ENCODE data around the gene TRAPPC11. TPM values are rescaled to one million over a fixed set of nuclear protein-coding genes. Genes with fewer than 3 reads are reported as not detected.

The TRAPPC11 gene
- total RNA-seq, 1 experiment from 2014 or later: 15.6 TPM

DNA sequence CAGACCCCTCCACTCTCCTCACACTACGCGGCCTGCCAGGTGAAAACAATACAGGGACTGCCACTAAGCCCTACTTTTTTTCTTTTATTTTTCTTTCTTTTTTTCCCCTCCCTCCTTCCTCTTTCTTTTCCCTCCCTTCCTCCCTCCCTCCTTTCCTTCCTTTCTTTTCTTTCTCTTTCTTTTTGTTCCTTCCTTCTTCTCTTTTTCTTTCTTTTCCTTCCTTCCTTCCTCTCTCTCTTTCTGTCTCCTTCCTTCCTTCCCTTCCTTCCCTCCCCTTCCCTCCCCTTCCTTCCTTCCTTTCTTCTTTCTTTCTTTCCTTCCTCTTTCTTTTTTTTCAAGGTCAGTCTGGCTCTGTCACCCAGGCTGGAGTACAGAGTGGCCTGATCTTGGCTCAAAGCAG, 42.0 kb upstream of the TRAPPC11 start:
- no peaks in the 10 kb centered on the region for H3K79me2 ChIP-seq (ENCODE audit: insufficient read depth, low read length)
- intact Hi-C loops (cut with micrococcal nuclease): no loop called here
- H3K27ac ChIP-seq (ENCODE audit: low read depth, low read length): no peak overlapping the region
- ChIA-PET CTCF (no interaction called here), POLR2A (no interaction called here), RAD21 (ENCODE audit: low non-redundant PET in 1 of 2, low total read pairs in 2 of 2, uncharacterized antibody in 2 of 2, unreplicated experiment in 2 of 2) (no interaction called here)
- H2AFZ ChIP-seq (ENCODE audit: low read depth, low read length, poor library complexity, severe bottlenecking): no peak overlapping the region
- no peak overlapping the region for H3K4me3 ChIP-seq (replicated peaks in 1 of 2; ENCODE audit: low read depth in 1 of 2, low read length in 2 of 2)
- H4K20me1 ChIP-seq (ENCODE audit: insufficient read depth): no peaks in the 10 kb centered on the region
- ATAC-seq: no peak
- H3K4me2 ChIP-seq (ENCODE audit: low read length): no peak overlapping the region
- DNase-seq (ENCODE audit: low read depth, low spot score): no peak
- H3K9ac ChIP-seq (ENCODE audit: low read length): no peak overlapping the region
- no peaks in the 10 kb centered on the region for H3K9me2 ChIP-seq (ENCODE audit: insufficient read depth)
- H3K4me1 ChIP-seq (ENCODE audit: control insufficient read depth in 1 of 2, insufficient read depth in 2 of 2, low read length in 2 of 2): no peaks in the 10 kb centered on the region
- BruUV-seq (replicated peaks): no TSS peak
- no peaks in the 10 kb centered on the region for H3K36me3 ChIP-seq (ENCODE audit: control insufficient read depth in 1 of 2, insufficient read depth in 2 of 2, low read length in 2 of 2)
- TF ChIP-seq POLR2AphosphoS5 (IDR thresholded peaks at IDR 0.05; ENCODE audit: low read depth, low read length): no peak
- no peak for TF ChIP-seq CEBPB (IDR thresholded peaks at IDR 0.05; ENCODE audit: low read depth)
- TF ChIP-seq, protein P1, sequence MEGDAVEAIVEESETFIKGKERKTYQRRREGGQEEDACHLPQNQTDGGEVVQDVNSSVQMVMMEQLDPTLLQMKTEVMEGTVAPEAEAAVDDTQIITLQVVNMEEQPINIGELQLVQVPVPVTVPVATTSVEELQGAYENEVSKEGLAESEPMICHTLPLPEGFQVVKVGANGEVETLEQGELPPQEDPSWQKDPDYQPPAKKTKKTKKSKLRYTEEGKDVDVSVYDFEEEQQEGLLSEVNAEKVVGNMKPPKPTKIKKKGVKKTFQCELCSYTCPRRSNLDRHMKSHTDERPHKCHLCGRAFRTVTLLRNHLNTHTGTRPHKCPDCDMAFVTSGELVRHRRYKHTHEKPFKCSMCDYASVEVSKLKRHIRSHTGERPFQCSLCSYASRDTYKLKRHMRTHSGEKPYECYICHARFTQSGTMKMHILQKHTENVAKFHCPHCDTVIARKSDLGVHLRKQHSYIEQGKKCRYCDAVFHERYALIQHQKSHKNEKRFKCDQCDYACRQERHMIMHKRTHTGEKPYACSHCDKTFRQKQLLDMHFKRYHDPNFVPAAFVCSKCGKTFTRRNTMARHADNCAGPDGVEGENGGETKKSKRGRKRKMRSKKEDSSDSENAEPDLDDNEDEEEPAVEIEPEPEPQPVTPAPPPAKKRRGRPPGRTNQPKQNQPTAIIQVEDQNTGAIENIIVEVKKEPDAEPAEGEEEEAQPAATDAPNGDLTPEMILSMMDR (IDR thresholded peaks at IDR 0.05 in 2 of 3, conservative IDR thresholded peaks at IDR 0.05 in 1 of 3; ENCODE audit: borderline replicate concordance in 1 of 3, insufficient read depth in 1 of 3, low read depth in 2 of 3, low read length in 2 of 3): no peak
- no peak for TF ChIP-seq RAD21 (IDR thresholded peaks at IDR 0.05; ENCODE audit: low read depth)
- no peak for TF ChIP-seq EZH2phosphoT487 (IDR thresholded peaks at IDR 0.05; ENCODE audit: borderline replicate concordance)
- TF ChIP-seq ELF1 (IDR thresholded peaks at IDR 0.05; ENCODE audit: borderline replicate concordance, low read depth): no peak
- TF ChIP-seq, protein P2, sequence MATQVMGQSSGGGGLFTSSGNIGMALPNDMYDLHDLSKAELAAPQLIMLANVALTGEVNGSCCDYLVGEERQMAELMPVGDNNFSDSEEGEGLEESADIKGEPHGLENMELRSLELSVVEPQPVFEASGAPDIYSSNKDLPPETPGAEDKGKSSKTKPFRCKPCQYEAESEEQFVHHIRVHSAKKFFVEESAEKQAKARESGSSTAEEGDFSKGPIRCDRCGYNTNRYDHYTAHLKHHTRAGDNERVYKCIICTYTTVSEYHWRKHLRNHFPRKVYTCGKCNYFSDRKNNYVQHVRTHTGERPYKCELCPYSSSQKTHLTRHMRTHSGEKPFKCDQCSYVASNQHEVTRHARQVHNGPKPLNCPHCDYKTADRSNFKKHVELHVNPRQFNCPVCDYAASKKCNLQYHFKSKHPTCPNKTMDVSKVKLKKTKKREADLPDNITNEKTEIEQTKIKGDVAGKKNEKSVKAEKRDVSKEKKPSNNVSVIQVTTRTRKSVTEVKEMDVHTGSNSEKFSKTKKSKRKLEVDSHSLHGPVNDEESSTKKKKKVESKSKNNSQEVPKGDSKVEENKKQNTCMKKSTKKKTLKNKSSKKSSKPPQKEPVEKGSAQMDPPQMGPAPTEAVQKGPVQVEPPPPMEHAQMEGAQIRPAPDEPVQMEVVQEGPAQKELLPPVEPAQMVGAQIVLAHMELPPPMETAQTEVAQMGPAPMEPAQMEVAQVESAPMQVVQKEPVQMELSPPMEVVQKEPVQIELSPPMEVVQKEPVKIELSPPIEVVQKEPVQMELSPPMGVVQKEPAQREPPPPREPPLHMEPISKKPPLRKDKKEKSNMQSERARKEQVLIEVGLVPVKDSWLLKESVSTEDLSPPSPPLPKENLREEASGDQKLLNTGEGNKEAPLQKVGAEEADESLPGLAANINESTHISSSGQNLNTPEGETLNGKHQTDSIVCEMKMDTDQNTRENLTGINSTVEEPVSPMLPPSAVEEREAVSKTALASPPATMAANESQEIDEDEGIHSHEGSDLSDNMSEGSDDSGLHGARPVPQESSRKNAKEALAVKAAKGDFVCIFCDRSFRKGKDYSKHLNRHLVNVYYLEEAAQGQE (IDR thresholded peaks at IDR 0.05; ENCODE audit: low read depth): no peak
- no peak for TF ChIP-seq EGR1 (IDR thresholded peaks at IDR 0.05; ENCODE audit: low read depth)
- no peak for TF ChIP-seq JUND (IDR thresholded peaks at IDR 0.05)
- no peak for TF ChIP-seq YY1 (IDR thresholded peaks at IDR 0.05; ENCODE audit: extremely low read depth, insufficient replicate concordance, low read depth, low read length)
- TF ChIP-seq, protein P3, sequence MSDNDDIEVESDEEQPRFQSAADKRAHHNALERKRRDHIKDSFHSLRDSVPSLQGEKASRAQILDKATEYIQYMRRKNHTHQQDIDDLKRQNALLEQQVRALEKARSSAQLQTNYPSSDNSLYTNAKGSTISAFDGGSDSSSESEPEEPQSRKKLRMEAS (IDR thresholded peaks at IDR 0.05): no peak
- TF ChIP-seq POLR2A (IDR thresholded peaks at IDR 0.05; ENCODE audit: borderline replicate concordance, extremely low read depth, insufficient read depth, insufficient read length): no peak
- TF ChIP-seq, protein P4, sequence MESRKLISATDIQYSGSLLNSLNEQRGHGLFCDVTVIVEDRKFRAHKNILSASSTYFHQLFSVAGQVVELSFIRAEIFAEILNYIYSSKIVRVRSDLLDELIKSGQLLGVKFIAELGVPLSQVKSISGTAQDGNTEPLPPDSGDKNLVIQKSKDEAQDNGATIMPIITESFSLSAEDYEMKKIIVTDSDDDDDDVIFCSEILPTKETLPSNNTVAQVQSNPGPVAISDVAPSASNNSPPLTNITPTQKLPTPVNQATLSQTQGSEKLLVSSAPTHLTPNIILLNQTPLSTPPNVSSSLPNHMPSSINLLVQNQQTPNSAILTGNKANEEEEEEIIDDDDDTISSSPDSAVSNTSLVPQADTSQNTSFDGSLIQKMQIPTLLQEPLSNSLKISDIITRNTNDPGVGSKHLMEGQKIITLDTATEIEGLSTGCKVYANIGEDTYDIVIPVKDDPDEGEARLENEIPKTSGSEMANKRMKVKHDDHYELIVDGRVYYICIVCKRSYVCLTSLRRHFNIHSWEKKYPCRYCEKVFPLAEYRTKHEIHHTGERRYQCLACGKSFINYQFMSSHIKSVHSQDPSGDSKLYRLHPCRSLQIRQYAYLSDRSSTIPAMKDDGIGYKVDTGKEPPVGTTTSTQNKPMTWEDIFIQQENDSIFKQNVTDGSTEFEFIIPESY (IDR thresholded peaks at IDR 0.05; ENCODE audit: extremely low read depth, insufficient replicate concordance, low read length): no peak
- no peak for TF ChIP-seq CBX3 (IDR thresholded peaks at IDR 0.05; ENCODE audit: low read depth)
- TF ChIP-seq TCF7L2 (IDR thresholded peaks at IDR 0.05; ENCODE audit: borderline replicate concordance, extremely low read depth, insufficient read depth, insufficient read length): no peak
- TF ChIP-seq SP1 (IDR thresholded peaks at IDR 0.05; ENCODE audit: low read depth): no peak
- TF ChIP-seq FOSL1 (IDR thresholded peaks at IDR 0.05; ENCODE audit: low read depth): no peak
- TF ChIP-seq, protein P5, sequence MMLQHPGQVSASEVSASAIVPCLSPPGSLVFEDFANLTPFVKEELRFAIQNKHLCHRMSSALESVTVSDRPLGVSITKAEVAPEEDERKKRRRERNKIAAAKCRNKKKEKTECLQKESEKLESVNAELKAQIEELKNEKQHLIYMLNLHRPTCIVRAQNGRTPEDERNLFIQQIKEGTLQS (IDR thresholded peaks at IDR 0.05): no peak
- TF ChIP-seq EZH2 (IDR thresholded peaks at IDR 0.05): no peak
- H3K9me3 ChIP-seq (ENCODE audit: control insufficient read depth in 1 of 2, insufficient read depth in 1 of 2, low read depth in 1 of 2, low read length in 2 of 2): no peaks in the 10 kb centered on the region
- H3K27me3 ChIP-seq (ENCODE audit: insufficient read depth, low read length): no peaks in the 10 kb centered on the region
